ENCODE data around the gene EPC1.

DNA sequence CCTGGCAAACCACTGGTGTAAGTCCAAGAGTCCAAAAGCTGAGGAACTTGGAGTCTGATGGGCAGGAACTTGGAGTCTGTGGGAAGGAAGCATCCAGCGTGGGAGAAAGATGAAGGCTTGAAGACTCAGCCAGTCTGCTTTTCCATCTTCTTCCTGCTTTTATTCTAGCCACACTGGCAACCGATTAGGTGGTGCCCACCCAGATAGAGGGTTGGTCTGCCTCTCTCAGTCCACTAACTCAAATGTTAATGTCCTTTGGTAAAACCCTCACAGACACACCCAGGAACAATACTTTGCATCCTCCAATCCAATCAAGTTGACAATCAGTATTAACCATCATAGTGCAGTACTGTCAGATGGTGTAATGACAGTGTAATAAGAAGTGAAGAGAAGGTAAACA, 119.2 kb downstream of the EPC1 start:
- TF ChIP-seq POLR2AphosphoS5 (IDR thresholded peaks at IDR 0.05; ENCODE audit: borderline replicate concordance, low read depth, low read length): no peak
- no peak for TF ChIP-seq EZH2 (IDR thresholded peaks at IDR 0.05)
